ENCODE measurements around the gene CNTNAP2.
"Not testable (repeated sequence)": the region's sequence is repeated elsewhere in the genome, so short reads cannot be mapped to it uniquely, and the experiment has no call there.

DNA sequence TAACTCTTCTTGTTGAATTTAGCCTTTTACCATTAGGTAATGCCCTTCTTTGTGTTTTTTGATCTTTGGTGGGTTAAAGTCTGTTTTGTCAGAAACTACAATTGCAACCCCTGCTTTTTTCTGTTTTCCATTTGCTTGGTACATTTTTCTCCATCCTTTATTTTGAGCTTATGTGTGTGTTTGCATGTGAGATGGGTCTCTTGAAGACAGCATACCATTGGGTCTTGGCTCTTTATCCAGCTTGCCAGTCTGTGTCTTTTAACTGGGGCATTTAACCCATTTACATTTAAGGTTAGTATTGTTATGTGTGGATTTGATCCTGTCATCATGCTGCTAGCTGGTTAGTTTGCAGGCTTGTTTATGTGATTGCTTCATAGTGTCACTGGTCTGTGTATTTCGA lies 997.9 kb downstream of the CNTNAP2 start:
- TF ChIP-seq, protein P1, sequence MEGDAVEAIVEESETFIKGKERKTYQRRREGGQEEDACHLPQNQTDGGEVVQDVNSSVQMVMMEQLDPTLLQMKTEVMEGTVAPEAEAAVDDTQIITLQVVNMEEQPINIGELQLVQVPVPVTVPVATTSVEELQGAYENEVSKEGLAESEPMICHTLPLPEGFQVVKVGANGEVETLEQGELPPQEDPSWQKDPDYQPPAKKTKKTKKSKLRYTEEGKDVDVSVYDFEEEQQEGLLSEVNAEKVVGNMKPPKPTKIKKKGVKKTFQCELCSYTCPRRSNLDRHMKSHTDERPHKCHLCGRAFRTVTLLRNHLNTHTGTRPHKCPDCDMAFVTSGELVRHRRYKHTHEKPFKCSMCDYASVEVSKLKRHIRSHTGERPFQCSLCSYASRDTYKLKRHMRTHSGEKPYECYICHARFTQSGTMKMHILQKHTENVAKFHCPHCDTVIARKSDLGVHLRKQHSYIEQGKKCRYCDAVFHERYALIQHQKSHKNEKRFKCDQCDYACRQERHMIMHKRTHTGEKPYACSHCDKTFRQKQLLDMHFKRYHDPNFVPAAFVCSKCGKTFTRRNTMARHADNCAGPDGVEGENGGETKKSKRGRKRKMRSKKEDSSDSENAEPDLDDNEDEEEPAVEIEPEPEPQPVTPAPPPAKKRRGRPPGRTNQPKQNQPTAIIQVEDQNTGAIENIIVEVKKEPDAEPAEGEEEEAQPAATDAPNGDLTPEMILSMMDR (conservative IDR thresholded peaks at IDR 0.05), result not testable (repeated sequence)
- TF ChIP-seq ZFX (IDR thresholded peaks at IDR 0.05), result not testable (repeated sequence)

All from C4-2B (cell line).